Stomach (tissue), 4 donors: ENCODE measurements around the gene EEF1G.

ENCODE experiments used
- CTCF ChIP-seq, 7 experiments: fragments of 450-650 bp in 4 of 7; fragments of 200-600 bp in 3 of 7; sonication (generic) in 3 of 7; IDR thresholded peaks; one replicate each; pipeline ENCODE4 v1.5.1; 2016 to 2019; ENCODE audit warnings: antibody characterized with exemption in 7 of 7, control low read depth in 2 of 7, mild to moderate bottlenecking in 1 of 7
- POLR2AphosphoS5 ChIP-seq, 3 donors: sonication (generic); formaldehyde crosslinking; IDR thresholded peaks; one replicate each; pipeline ENCODE4 v1.6.1; 2016; ENCODE audit warnings: antibody characterized with exemption in 3 of 3

- no peak for TF ChIP-seq CTCF (IDR thresholded peaks at IDR 0.05)
- TF ChIP-seq POLR2AphosphoS5 (IDR thresholded peaks at IDR 0.05) = no peak
These were observed 592 bp downstream of the EEF1G start for GRCh38 chr11:62573006-62573591.
